IMR-90 (cell line): ENCODE results near the gene FGF7. TPM values are rescaled to one million over a fixed set of nuclear protein-coding genes. Genes with fewer than 3 reads are reported as not detected.

ENCODE experiments used
- ATAC-seq: fragments of 200-7000 bp; cut with Tn5 transposase; 2 replicates; pipeline ENCODE4 v1.9.1; 2020; ENCODE audit warnings: low read depth, mild to moderate bottlenecking, moderate library complexity
- BruUV-seq: library from RNA; stranded (reverse); fragments of 400-500 nt; replicated peaks from 2 replicates; lab custom pipeline; 2021; lab: Mats Ljungman, UMichigan
- CTCF ChIA-PET: fragments of 300-600 bp; formaldehyde crosslinking; extraction: SDS; loops from one replicate; lab custom pipeline; 2021; ENCODE audit warnings: antibody characterized with exemption; lab: Yijun Ruan, JAX
- POLR2A ChIA-PET: fragments of 300-600 bp; sonication (Branson Sonifier 250); formaldehyde crosslinking; loops from one replicate; lab custom pipeline; 2022; ENCODE audit warnings: antibody characterized with exemption; ENCODE audit not compliant: unreplicated experiment; lab: Charles Lee
- DNase-seq: peaks from one replicate; pipeline ENCODE4 v3.0.0; 2013
- H2AFZ ChIP-seq: replicated peaks from 2 replicates; pipeline ENCODE3; 2013; ENCODE audit warnings: low read length, mild to moderate bottlenecking; ENCODE audit not compliant: poor library complexity
- H2AK5ac ChIP-seq: 2 replicates; pipeline ENCODE4 v1.6.1; 2013; ENCODE audit warnings: low read depth, low read length, inconsistent platforms
- H2AK9ac ChIP-seq: replicated peaks from 2 replicates; pipeline ENCODE3; 2013; ENCODE audit warnings: mild to moderate bottlenecking, low read depth, low read length, moderate library complexity; ENCODE audit not compliant: poor library complexity
- H2BK120ac ChIP-seq: 2 replicates; pipeline ENCODE4 v1.6.1; 2013; ENCODE audit warnings: low read depth, low read length, inconsistent platforms
- H2BK15ac ChIP-seq: 3 replicates; pipeline ENCODE4 v1.6.1; 2013; ENCODE audit warnings: low read depth, low read length, inconsistent platforms
- H2BK20ac ChIP-seq: 2 replicates; pipeline ENCODE4 v1.6.1; 2013; ENCODE audit warnings: low read depth, mild to moderate bottlenecking, inconsistent platforms, low read length, moderate library complexity
- H2BK5ac ChIP-seq: 2 replicates; pipeline ENCODE4 v1.6.1; 2013; ENCODE audit warnings: mild to moderate bottlenecking, low read depth, low read length, inconsistent platforms; ENCODE audit not compliant: poor library complexity, severe bottlenecking
- H3K14ac ChIP-seq: replicated peaks from 2 replicates; pipeline ENCODE4 v1.6.1; 2013; ENCODE audit warnings: low read depth, low read length, inconsistent platforms
- H3K18ac ChIP-seq: 2 replicates; pipeline ENCODE4 v1.6.1; 2013; ENCODE audit warnings: low read depth, low read length, control low read depth
- H3K23ac ChIP-seq: 2 replicates; pipeline ENCODE4 v1.6.1; 2013; ENCODE audit warnings: low read depth, low read length, inconsistent platforms
- H3K27ac ChIP-seq: 2 replicates; pipeline ENCODE4 v1.5.1; 2013; ENCODE audit warnings: mild to moderate bottlenecking, control low read depth, low read length; ENCODE audit not compliant: insufficient read depth
- H3K27me3 ChIP-seq: 2 replicates; pipeline ENCODE4 v1.6.1; 2013; ENCODE audit warnings: low read length; ENCODE audit not compliant: control insufficient read depth, insufficient read depth
- H3K36me3 ChIP-seq: 2 replicates; pipeline ENCODE4 v1.6.1; 2013; ENCODE audit warnings: low read length, mixed read lengths; ENCODE audit not compliant: control insufficient read depth, insufficient read depth
- H3K4ac ChIP-seq: 2 replicates; pipeline ENCODE4 v1.6.1; 2013; ENCODE audit warnings: low read depth, low read length, inconsistent platforms
- H3K4me1 ChIP-seq: 2 replicates; pipeline ENCODE4 v1.6.1; 2013; ENCODE audit warnings: low read length, mixed read lengths; ENCODE audit not compliant: control insufficient read depth, insufficient read depth
- H3K4me2 ChIP-seq: 2 replicates; pipeline ENCODE4 v1.6.1; 2013; ENCODE audit warnings: low read depth, mild to moderate bottlenecking, control low read depth, low read length, moderate library complexity
- H3K4me3 ChIP-seq: 2 replicates; pipeline ENCODE4 v1.5.1; 2013; ENCODE audit warnings: low read depth, mild to moderate bottlenecking, control low read depth, low read length, moderate library complexity; ENCODE audit not compliant: insufficient read depth
- H3K56ac ChIP-seq: 2 replicates; pipeline ENCODE4 v1.6.1; 2013; ENCODE audit warnings: low read length, inconsistent platforms; ENCODE audit not compliant: insufficient read depth; ENCODE audit errors: extremely low read depth
- H3K79me1 ChIP-seq, 2 experiments: 2 replicates each; pipeline ENCODE4 v1.6.1; 2013; ENCODE audit warnings: low read length in 2 of 2, inconsistent platforms in 1 of 2, low read depth in 1 of 2
- H3K9ac ChIP-seq: 2 replicates; pipeline ENCODE4 v1.6.1; 2013; ENCODE audit warnings: low read depth, low read length, control low read depth
- H3K9me1 ChIP-seq: 2 replicates; pipeline ENCODE4 v1.6.1; 2013; ENCODE audit warnings: low read length, inconsistent platforms; ENCODE audit not compliant: insufficient read depth
- H3K9me3 ChIP-seq: 2 replicates; pipeline ENCODE4 v1.6.1; 2013; ENCODE audit warnings: low read length; ENCODE audit not compliant: control insufficient read depth, insufficient read depth
- H4K20me1 ChIP-seq: 2 replicates; pipeline ENCODE4 v1.6.1; 2013; ENCODE audit warnings: low read length, inconsistent platforms; ENCODE audit not compliant: insufficient read depth
- H4K5ac ChIP-seq: 2 replicates; pipeline ENCODE4 v1.6.1; 2013; ENCODE audit warnings: mild to moderate bottlenecking, low read depth, low read length, control low read depth
- H4K8ac ChIP-seq, 2 experiments: 2 replicates each; pipeline ENCODE4 v1.6.1; 2013; ENCODE audit warnings: low read depth in 2 of 2, low read length in 2 of 2, control low read depth in 1 of 2, inconsistent platforms in 1 of 2
- H4K91ac ChIP-seq: 2 replicates; pipeline ENCODE4 v1.6.1; 2013; ENCODE audit warnings: low read depth, low read length, inconsistent platforms; ENCODE audit not compliant: insufficient read depth
- BHLHE40 ChIP-seq: fragments of 150-350 bp; IDR thresholded peaks from 2 replicates; pipeline ENCODE4 v1.6.1; 2016; ENCODE audit warnings: mild to moderate bottlenecking, low read depth, low read length
- MAFK ChIP-seq: IDR thresholded peaks from 2 replicates; pipeline ENCODE4 v1.6.1; 2012; ENCODE audit warnings: low read depth, low read length, improper control_type of control experiment
- MXI1 ChIP-seq: IDR thresholded peaks from 2 replicates; pipeline ENCODE4 v1.6.1; 2012; ENCODE audit warnings: low read depth, mild to moderate bottlenecking, low read length, moderate library complexity, borderline replicate concordance
- NFE2L2 ChIP-seq: fragments of 150-350 bp; IDR thresholded peaks from 2 replicates; pipeline ENCODE4 v1.6.1; 2016; ENCODE audit warnings: low read depth, mild to moderate bottlenecking, low read length
- POLR2A ChIP-seq: IDR thresholded peaks from 2 replicates; pipeline ENCODE4 v1.6.1; 2012; ENCODE audit warnings: mild to moderate bottlenecking, low read depth, low read length
- SMC3 ChIP-seq: fragments of 150-350 bp; IDR thresholded peaks from 2 replicates; pipeline ENCODE4 v1.6.1; 2016; ENCODE audit warnings: low read depth, mild to moderate bottlenecking, antibody characterized with exemption, low read length, moderate library complexity
- USF2 ChIP-seq: fragments of 150-350 bp; IDR thresholded peaks from 2 replicates; pipeline ENCODE4 v1.6.1; 2017; ENCODE audit warnings: mild to moderate bottlenecking, antibody characterized with exemption, low read length, low read depth
- dilution Hi-C: fragments of 300-500 bp; cut with HindIII; formaldehyde crosslinking; loops from one replicate; pipeline ENCODE4 v1.14.3; 2018; ENCODE audit warnings: low sequenced_read_pairs; ENCODE audit not compliant: unreplicated experiment
- in situ Hi-C: fragments of 300-500 bp; cut with MboI; formaldehyde crosslinking; loops from 3 replicates; pipeline ENCODE4 v1.14.3; 2019; ENCODE audit warnings: low sequenced_read_pairs, inconsistent platforms, mixed read lengths
- intact Hi-C: fragments of 100-400 bp; cut with micrococcal nuclease; formaldehyde crosslinking; loops from 2 replicates; pipeline ENCODE4 v1.10.0; 2022
- polyA plus RNA-seq, 3 experiments: library from polyadenylated mRNA; depleted of rRNA; stranded (reverse); fragments of >200 nt; gene quantifications; 2 replicates each; pipeline ENCODE4 v1.2.3, GENCODE V29; 2012; ENCODE audit warnings: low replicate concordance in 1 of 3
- total RNA-seq: library from RNA; depleted of rRNA; stranded (reverse); fragments of >200 nt; gene quantifications from 2 replicates; pipeline ENCODE4 v1.2.3, GENCODE V29; 2012

Gene FGF7
- total and polyA plus RNA-seq, 2 of the 4 experiments (the other 2 are of a cell fraction), result 27.3 to 34.8 TPM

GRCh38 chr15:49427372-49427771, 4.3 kb downstream of the FGF7 start:
- H3K27me3 ChIP-seq, result no peaks in the 10 kb centered on the region
- peak overlapping the region; percentile 2; the same call in 1 of the 2 replicates for H3K56ac ChIP-seq
- H2AK5ac ChIP-seq, result 0 out of 2 replicates have a peak overlapping the region, but pooled peaks have one; percentile 47
- DNase-seq (no peak), ATAC-seq (no peak)
- no peaks in the 10 kb centered on the region for H3K9me3 ChIP-seq
- no peak overlapping the region for H2AK9ac ChIP-seq
- H4K5ac ChIP-seq, result peak overlapping the region; percentile 75; the same call in 1 of the 2 replicates
- H3K27ac ChIP-seq, result peak overlapping the region; percentile 78
- peak overlapping the region; percentile 35; the same call in 1 of the 2 replicates for H3K4ac ChIP-seq
- H2BK5ac ChIP-seq, result peak overlapping the region; percentile 85
- no peaks in the 10 kb centered on the region; the same call in 1 of the 2 replicates for H4K20me1 ChIP-seq
- H3K79me1 ChIP-seq, result peaks cover 11 to 26% of the 10 kb centered on the region in 2 experiments
- H3K4me2 ChIP-seq, result peak overlapping the region; percentile 89
- peaks cover 22% of the 10 kb centered on the region for H3K36me3 ChIP-seq
- intact Hi-C loops (loop anchor here (10.0 kb wide), 1 partner anchor 887 kb away; no protein-coding TSS in a partner anchor), dilution Hi-C loops (no loop called here), in situ Hi-C loops (loop anchor here (10.0 kb wide), 2 partner anchors 567 to 717 kb away; no protein-coding TSS in a partner anchor)
- H2BK15ac ChIP-seq, result 0 out of 3 replicates have a peak overlapping the region, but pooled peaks have one; percentile 86
- H3K14ac ChIP-seq, result peak overlapping the region; percentile 34; the same call in 1 of the 2 replicates
- peaks cover 3% of the 10 kb centered on the region; the same call in 1 of the 2 replicates for H3K9me1 ChIP-seq
- no peak overlapping the region for H2AFZ ChIP-seq
- ChIA-PET CTCF (interaction anchor here (0.7 kb wide), 1 partner anchor 625 kb away, joined by 3 read pairs; no protein-coding TSS in a partner anchor), POLR2A (no interaction called here)
- H2BK120ac ChIP-seq, result peak overlapping the region; percentile 44; the same call in 1 of the 2 replicates
- H3K4me1 ChIP-seq, result peaks cover 13% of the 10 kb centered on the region
- peak overlapping the region; percentile 66; the same call in 1 of the 2 replicates for H4K91ac ChIP-seq
- BruUV-seq, result no TSS peak
- H3K9ac ChIP-seq, result peak overlapping the region; percentile 86
- TF ChIP-seq NFE2L2 (no peak), BHLHE40 (no peak), MAFK (peak; percentile 51), SMC3 (no peak), USF2 (no peak), MXI1 (no peak), POLR2A (no peak)
- H2BK20ac ChIP-seq, result 0 out of 2 replicates have a peak overlapping the region, but pooled peaks have one; percentile 27
- peak overlapping the region; percentile 97 for H3K18ac ChIP-seq
- H4K8ac ChIP-seq, result peak overlapping the region; percentile 33 to 70; a peak in 3 of 4 replicates
- peak overlapping the region; percentile 94 for H3K4me3 ChIP-seq
- H3K23ac ChIP-seq, result 0 out of 2 replicates have a peak overlapping the region, but pooled peaks have one; percentile 4
